K562 (cell line): ENCODE results near the gene YES1. TPM values are rescaled to one million over a fixed set of nuclear protein-coding genes. Genes with fewer than 3 reads are reported as not detected.

Experiments
- ATF3 ChIP-seq, 2 experiments: fragments of 450-650 bp in 1 of 2; sonication (generic) in 1 of 2; formaldehyde crosslinking in 1 of 2; IDR thresholded peaks in 1 of 2; conservative IDR thresholded peaks in 1 of 2; 2 replicates each; pipeline versions ENCODE4 v1.6.1 to v1.8.1; 2016 to 2023; ENCODE audit warnings: mild to moderate bottlenecking in 2 of 2, moderate library complexity in 2 of 2, inconsistent platforms in 1 of 2, missing genetic modification reagents in 1 of 2
- CCNT2 ChIP-seq: IDR thresholded peaks from 2 replicates; pipeline ENCODE4 v1.6.1; 2011; ENCODE audit warnings: borderline replicate concordance, low read depth, mild to moderate bottlenecking, moderate library complexity, mixed read lengths, low read length; ENCODE audit not compliant: insufficient read length; ENCODE audit errors: extremely low read depth
- DPF2 ChIP-seq: fragments of 450-650 bp; IDR thresholded peaks from 2 replicates; pipeline ENCODE4 v1.6.1; 2016
- FOXP1 ChIP-seq: sonication (generic); formaldehyde crosslinking; IDR thresholded peaks from 2 replicates; pipeline ENCODE4 v1.8.0; 2022; ENCODE audit warnings: mild to moderate bottlenecking, missing genetic modification reagents
- GATA2 ChIP-seq: sonication (generic); formaldehyde crosslinking; IDR thresholded peaks from 2 replicates; pipeline ENCODE4 v1.4.0; 2020; ENCODE audit warnings: mild to moderate bottlenecking, missing genetic modification reagents
- KDM1A ChIP-seq, 2 experiments: fragments of 450-650 bp; IDR thresholded peaks; 2 replicates each; pipeline ENCODE4 v1.6.1; 2016; ENCODE audit warnings: mild to moderate bottlenecking in 2 of 2
- MBD2 ChIP-seq: sonication (generic); IDR thresholded peaks from 2 replicates; pipeline ENCODE4 v1.6.1; 2016; ENCODE audit warnings: low read depth, borderline replicate concordance
- NR2C2 ChIP-seq, 2 experiments: fragments of 200-800 bp in 1 of 2; sonication (Bioruptor generic) in 1 of 2; sonication (generic) in 1 of 2; formaldehyde crosslinking in 1 of 2; IDR thresholded peaks; 2 replicates each; pipeline versions ENCODE4 v1.6.1 to v1.8.0; 2016 to 2022; ENCODE audit warnings: mild to moderate bottlenecking in 1 of 2, missing compliant biosample characterization in 1 of 2, missing genetic modification characterization in 1 of 2, missing genetic modification reagents in 1 of 2
- SAFB ChIP-seq: fragments of 200-400 bp; formaldehyde crosslinking; IDR thresholded peaks from 2 replicates; pipeline ENCODE4 v1.6.1; 2017; ENCODE audit warnings: low read depth, low read length, borderline replicate concordance
- TCF3 ChIP-seq: sonication (generic); formaldehyde crosslinking; IDR thresholded peaks from 2 replicates; pipeline ENCODE4 v1.4.0; 2020; ENCODE audit warnings: mild to moderate bottlenecking, missing genetic modification reagents
- TCF7 ChIP-seq: sonication (generic); IDR thresholded peaks from 2 replicates; pipeline ENCODE4 v1.6.1; 2016; ENCODE audit warnings: antibody characterized with exemption, borderline replicate concordance
- TEAD4 ChIP-seq, 2 experiments: sonication (generic) in 1 of 2; formaldehyde crosslinking in 1 of 2; IDR thresholded peaks; 2 replicates each; pipeline versions ENCODE4 v1.6.1 to v1.8.0; 2012 to 2022; ENCODE audit warnings: borderline replicate concordance in 1 of 2, inconsistent platforms in 1 of 2, low read length in 1 of 2, mild to moderate bottlenecking in 1 of 2, missing genetic modification reagents in 1 of 2
- TFAP4 ChIP-seq: sonication (generic); formaldehyde crosslinking; IDR thresholded peaks from 2 replicates; pipeline ENCODE4 v1.8.0; 2022; ENCODE audit warnings: missing genetic modification reagents, mild to moderate bottlenecking, moderate library complexity, borderline replicate concordance
- ZBTB11 ChIP-seq, 3 experiments: fragments of 200-800 bp in 1 of 3; fragments of 250-450 bp in 1 of 3; fragments of 450-650 bp in 1 of 3; sonication (Bioruptor Pico) in 1 of 3; sonication (Bioruptor generic) in 1 of 3; formaldehyde crosslinking in 1 of 3; IDR thresholded peaks; 2 replicates each; pipeline versions ENCODE4 v1.6.1 to v1.8.0; 2016 to 2022; ENCODE audit warnings: mild to moderate bottlenecking in 2 of 3, missing genetic modification characterization in 2 of 3, missing compliant biosample characterization in 1 of 3, moderate library complexity in 1 of 3
- ZNF444 ChIP-seq: fragments of 250-450 bp; sonication (Bioruptor Pico); IDR thresholded peaks from 2 replicates; pipeline ENCODE4 v1.4.0; 2020; ENCODE audit warnings: mild to moderate bottlenecking, moderate library complexity
- ZNF696 ChIP-seq: fragments of 250-450 bp; sonication (Bioruptor Pico); conservative IDR thresholded peaks from 2 replicates; pipeline ENCODE4 v1.4.0; 2020; ENCODE audit warnings: mild to moderate bottlenecking, moderate library complexity
- polyA plus RNA-seq, 8 experiments: library from polyadenylated mRNA; depleted of rRNA in 4 of 8; stranded (reverse) in 5 of 8; unstranded in 3 of 8; fragments of >200 nt; fragmentation: Nextera tagmentation in 2 of 8; fragmentation: Illumina TruSeq in 1 of 8; extraction: Ambion mirVana in 2 of 8; extraction: Trizol in 1 of 8; gene quantifications; 2 replicates each; pipeline versions ENCODE4 v1.2.1 to v1.2.3, GENCODE V29; 2011 to 2014; ENCODE audit warnings: inconsistent platforms in 1 of 8, missing spikeins in 1 of 8
- total RNA-seq, 7 experiments: library from RNA; depleted of rRNA in 6 of 7; stranded (reverse); fragments of >200 nt in 6 of 7; fragmentation: Illumina TruSeq in 2 of 7; extraction: Trizol in 2 of 7; gene quantifications; 2 replicates each; pipeline versions ENCODE4 v1.2.1 to v1.2.3, GENCODE V29; 2011 to 2021; ENCODE audit warnings: low replicate concordance in 1 of 7
- TF ChIP-seq, protein P1 (sequence below), 2 experiments: fragments of 250-450 bp in 1 of 2; fragments of 450-650 bp in 1 of 2; sonication (Bioruptor Pico) in 1 of 2; IDR thresholded peaks; 2 replicates each; pipeline versions ENCODE4 v1.6.1 to v1.8.0; 2016 to 2021; ENCODE audit warnings: mild to moderate bottlenecking in 2 of 2, moderate library complexity in 2 of 2, missing compliant biosample characterization in 1 of 2, missing genetic modification characterization in 1 of 2
- TF ChIP-seq, protein P2 (sequence below): fragments of 250-450 bp; sonication (Bioruptor Pico); IDR thresholded peaks from 2 replicates; pipeline ENCODE4 v1.4.0; 2020; ENCODE audit warnings: borderline replicate concordance

Gene YES1
- total and polyA plus RNA-seq, 9 of the 15 experiments (the other 6 are each of a cell fraction or from before 2014, with no cell fraction given) = 37.2 to 115 (median 77.7) TPM

DNA sequence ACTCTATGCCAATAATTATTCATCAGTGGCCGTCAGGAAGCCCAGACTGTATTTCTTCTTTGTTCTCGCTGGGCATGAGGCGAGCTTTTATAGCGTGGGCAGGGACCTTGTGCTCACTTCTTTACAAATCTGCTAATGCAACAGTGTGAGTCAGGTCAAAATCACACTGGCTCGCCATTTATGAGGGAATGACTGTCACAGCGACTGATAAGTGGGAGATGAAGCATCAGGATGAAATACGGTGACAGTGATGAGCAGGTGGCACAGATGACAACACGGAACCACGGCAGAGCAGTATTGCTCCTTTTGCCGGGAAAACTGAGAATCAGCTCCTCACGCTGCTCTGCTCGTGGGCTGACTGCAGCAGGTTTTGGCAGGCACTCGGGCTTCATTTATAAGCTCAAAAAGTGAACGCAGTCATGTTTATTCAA is 134.1 kb downstream of the YES1 start (continued):
- TF ChIP-seq ATF3 (IDR thresholded peaks at IDR 0.05) (peak; percentile 22; the same call in 1 of the 2 replicates), ATF3 (CRISPR knock-in tag; conservative IDR thresholded peaks at IDR 0.05) (no peak), TEAD4 (IDR thresholded peaks at IDR 0.05; ENCODE audit: low read length) (no peak), TEAD4 (CRISPR knock-in tag; IDR thresholded peaks at IDR 0.05; ENCODE audit: borderline replicate concordance) (no peak), NR2C2 (CRISPR knock-in tag; IDR thresholded peaks at IDR 0.05) (no peak), NR2C2 (tag; IDR thresholded peaks at IDR 0.05) (no peak), SAFB (no peak), TCF3 (CRISPR knock-in tag) (peak; percentile 42; the same call in 1 of the 2 replicates), CCNT2 (no peak), ZBTB11 (CRISPR knock-in tag; IDR thresholded peaks at IDR 0.05) (no peak), KDM1A (IDR thresholded peaks at IDR 0.05) (0 out of 4 replicates have a peak, but pooled peaks have one; percentile 32 to 46), FOXP1 (CRISPR knock-in tag) (no peak), ZNF444 (CRISPR knock-in tag) (no peak), MBD2 (no peak), DPF2 (no peak), TFAP4 (CRISPR knock-in tag) (peak; percentile 25; the same call in 1 of the 2 replicates), TCF7 (no peak), ZNF696 (CRISPR knock-in tag) (no peak), GATA2 (CRISPR knock-in tag) (no peak; the same call in 1 of the 2 replicates)
- TF ChIP-seq, protein P1, sequence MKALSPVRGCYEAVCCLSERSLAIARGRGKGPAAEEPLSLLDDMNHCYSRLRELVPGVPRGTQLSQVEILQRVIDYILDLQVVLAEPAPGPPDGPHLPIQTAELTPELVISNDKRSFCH (CRISPR knock-in tag; IDR thresholded peaks at IDR 0.05) = no peak
- TF ChIP-seq, protein P1 (tag; IDR thresholded peaks at IDR 0.05) = no peak
- TF ChIP-seq, protein P2, sequence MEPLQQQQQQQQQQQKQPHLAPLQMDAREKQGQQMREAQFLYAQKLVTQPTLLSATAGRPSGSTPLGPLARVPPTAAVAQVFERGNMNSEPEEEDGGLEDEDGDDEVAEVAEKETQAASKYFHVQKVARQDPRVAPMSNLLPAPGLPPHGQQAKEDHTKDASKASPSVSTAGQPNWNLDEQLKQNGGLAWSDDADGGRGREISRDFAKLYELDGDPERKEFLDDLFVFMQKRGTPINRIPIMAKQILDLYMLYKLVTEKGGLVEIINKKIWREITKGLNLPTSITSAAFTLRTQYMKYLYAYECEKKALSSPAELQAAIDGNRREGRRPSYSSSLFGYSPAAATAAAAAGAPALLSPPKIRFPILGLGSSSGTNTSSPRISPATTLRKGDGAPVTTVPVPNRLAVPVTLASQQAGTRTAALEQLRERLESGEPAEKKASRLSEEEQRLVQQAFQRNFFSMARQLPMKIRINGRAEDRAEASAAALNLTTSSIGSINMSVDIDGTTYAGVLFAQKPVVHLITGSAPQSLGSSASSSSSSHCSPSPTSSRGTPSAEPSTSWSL (CRISPR knock-in tag) = no peak
